Stimulated activated CD8-positive, alpha-beta memory T cell treated with anti-CD3 and anti-CD28 coated beads, Interleukin-2, amount 100 ng/mL, for 48 hours (primary cell): ENCODE data around the gene NUP88.

Experiments used
- DNase-seq, 2 donors: peaks; one replicate each; pipeline ENCODE4 v3.0.0-alpha.2; 2020; ENCODE audit warnings: low read depth in 2 of 2

Gene NUP88

DNA sequence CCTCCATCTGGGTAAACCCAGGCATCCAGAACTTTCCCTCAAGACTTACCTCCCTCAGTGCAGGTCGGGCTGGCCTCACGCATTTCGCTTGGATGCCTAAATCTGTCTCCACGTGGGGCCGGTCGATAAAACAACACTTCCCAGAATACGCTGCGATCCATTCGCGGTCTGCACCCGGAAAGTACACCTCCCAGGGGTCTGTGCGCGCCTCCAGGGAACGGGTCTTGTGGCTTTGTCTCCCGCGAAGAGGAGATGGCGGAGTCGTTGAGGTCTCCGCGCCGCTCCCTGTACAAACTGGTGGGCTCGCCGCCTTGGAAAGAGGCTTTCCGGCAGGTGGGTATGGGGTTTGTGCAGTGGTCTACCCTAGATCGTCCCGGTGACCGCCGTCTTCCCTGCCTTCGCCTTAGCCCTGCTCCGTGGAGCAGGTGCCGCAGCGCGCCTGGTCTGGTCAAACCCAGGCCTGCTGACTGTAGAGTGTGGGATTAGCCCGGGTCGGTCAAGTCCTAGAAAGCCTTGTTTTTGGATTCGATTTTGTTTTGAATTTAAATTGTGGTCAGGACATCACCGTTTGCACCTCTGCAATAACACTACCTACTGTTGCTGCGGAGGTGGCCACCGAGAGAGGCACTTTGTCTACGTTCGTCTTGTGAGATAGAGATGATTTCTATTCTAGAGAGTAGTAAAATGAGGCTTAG is 644 bp upstream of the NUP88 start, which contains the start of gene RPAIN:
Gene RPAIN (plus strand): TSS at position 224 of the 695 bp plus-strand sequence. CDS start 29 bp downstream, at position 253.
- peak; percentile 71 to 77 for DNase-seq

GRCh38 chr17:5418858-5419355 is 555 bp downstream of the NUP88 start:
- DNase-seq, result peak; percentile 14 to 36

GRCh38 chr17:5416901-5417300 is 2.6 kb downstream of the NUP88 start:
- no peak for DNase-seq

- no peak for DNase-seq
These were observed 5.8 kb downstream of the NUP88 start for GRCh38 chr17:5413682-5414081.

GRCh38 chr17:5410594-5411272 is 8.7 kb downstream of the NUP88 start:
- DNase-seq, result no peak

GRCh38 chr17:5408186-5408585 is 11.3 kb downstream of the NUP88 start:
- no peak for DNase-seq

- DNase-seq, result no peak
These were observed 14.1 kb downstream of the NUP88 start for GRCh38 chr17:5405400-5405799.

- DNase-seq, result no peak
These were observed 19.7 kb downstream of the NUP88 start for GRCh38 chr17:5399767-5400166.

GRCh38 chr17:5396612-5397011 is 22.9 kb downstream of the NUP88 start:
- DNase-seq, result no peak

DNA sequence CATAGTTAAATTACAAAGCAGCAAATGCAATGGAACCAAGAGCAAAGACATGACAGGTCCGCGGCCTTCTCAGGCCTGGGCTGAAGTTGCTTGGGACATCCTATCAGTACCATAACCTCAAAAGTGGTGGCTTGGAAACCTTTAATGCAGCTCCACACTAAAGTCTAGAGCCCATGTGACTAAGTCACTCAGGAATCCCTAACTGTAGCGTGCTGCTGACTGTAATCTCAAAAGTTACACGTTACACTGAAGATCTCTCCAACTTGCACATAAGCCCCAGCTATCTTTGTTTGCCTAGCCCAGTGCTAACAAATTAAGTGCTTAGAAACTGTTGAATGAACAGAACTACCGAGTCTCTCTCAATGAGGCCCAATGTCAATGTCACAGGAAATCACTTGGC is 27.8 kb downstream of the NUP88 start:
- DNase-seq, result no peak

- no peak for DNase-seq
These were observed 37.9 kb downstream of the NUP88 start for GRCh38 chr17:5381542-5381941.

DNA sequence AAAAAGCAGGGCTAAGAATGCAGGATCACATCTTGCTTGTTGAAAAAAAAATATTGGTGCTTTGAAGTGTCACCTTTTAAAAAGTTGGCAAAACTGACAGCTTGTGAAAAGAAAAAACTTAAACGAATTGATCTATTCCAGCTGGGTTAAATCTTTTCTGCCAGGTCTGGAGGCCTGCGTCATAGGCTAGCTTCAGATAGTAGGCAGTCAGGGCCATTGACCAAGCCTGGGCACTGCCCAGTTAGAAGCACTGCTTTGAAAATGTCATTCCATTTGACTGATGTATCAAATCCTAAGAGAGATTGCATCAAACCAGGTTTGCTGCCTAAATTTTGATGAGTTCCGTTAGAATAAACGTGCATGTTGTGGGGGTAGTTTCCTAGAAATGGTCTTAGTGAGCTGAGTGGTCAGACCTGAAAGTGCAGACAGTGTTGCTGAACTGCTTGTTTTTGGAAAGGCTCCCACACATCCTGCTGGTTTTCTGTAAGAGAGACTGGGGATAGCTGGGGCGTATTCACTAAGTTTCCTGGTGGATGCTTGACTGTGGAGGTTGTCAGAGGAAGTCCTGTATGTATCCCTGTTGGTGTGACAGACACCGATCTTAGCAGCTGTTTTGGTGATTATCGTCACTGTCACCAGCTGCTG is 38.8 kb downstream of the NUP88 start:
- no peak for DNase-seq

DNA sequence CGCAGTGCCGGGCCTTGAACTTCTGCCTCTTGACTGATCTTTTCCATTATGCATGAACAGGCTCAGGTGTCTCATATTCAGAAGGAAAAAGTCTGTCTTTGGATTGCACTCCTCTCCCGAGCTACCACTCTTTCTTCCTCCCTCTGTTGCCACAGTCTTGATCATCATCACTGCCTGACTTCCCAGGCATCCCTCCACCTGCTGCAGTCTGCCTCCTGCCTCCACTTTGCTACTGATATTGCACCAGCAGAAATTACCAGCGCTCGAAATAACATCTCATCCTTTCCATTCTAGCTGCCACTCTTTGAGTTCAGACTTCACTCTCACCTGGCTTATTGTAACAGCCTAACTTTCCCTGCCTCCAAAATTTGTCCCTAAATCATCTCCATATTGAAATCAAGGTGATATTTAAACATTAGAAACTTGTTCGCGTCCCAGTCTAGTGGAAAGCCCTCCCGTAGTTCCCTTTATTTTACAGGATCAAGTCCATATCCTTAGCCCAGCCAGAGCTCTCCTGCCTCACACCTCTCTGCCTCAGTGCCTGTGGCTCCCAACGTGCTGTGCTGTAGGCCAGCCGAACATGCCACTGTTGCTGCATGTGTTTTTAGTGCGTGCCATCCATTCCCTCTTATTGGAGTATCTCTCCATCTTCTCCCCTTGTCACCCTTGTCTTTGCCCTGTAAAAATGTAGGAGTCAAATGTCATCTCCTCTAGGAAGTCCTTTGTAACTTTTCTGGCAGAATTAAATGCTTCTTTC is 39.9 kb downstream of the NUP88 start:
- DNase-seq, result no peak

GRCh38 chr17:5378566-5379207 is 40.8 kb downstream of the NUP88 start:
- no peak for DNase-seq

GRCh38 chr17:5373112-5373511 is 46.4 kb downstream of the NUP88 start:
- DNase-seq, result no peak

- DNase-seq, result no peak
These were observed 49.1 kb downstream of the NUP88 start for GRCh38 chr17:5370411-5370810.

DNA sequence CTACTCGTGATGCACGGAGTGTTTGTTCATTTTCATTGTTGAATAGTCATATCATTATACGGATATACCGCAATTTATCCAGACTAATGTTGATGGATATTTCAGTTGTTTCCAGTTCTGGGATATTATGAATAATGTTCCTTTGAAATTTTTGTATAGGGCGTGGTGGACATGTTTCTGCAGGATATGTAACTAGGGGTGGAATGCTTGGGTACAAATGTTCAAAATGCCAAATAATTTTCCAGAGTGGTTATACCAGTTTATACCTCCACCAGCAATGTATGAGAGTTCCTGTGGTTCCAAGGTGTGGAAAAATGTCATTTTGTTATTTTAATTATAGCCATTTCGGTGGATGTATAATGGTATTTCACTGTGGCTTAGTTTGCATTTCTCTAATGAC is 53.6 kb downstream of the NUP88 start:
- DNase-seq, result no peak

DNA sequence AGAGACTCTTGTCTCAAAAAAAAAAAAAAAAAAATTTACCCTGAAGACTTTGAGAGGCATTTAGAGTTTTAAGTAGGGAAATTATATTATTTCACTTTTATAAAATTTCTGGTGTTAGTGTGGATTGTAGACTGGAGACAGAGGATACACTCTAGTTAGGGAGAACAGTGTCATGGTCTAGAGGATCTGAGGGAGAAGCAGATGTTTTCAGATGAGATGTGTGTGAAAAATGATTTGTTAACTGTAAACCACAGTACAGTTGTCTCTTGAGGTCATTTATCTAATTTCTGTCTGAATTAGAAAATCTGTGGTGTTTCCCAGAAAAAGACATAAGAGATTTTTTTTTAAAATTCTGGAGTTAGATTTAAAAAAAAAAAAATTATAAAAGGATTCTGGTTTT is 54.8 kb downstream of the NUP88 start:
- DNase-seq, result no peak

DNA sequence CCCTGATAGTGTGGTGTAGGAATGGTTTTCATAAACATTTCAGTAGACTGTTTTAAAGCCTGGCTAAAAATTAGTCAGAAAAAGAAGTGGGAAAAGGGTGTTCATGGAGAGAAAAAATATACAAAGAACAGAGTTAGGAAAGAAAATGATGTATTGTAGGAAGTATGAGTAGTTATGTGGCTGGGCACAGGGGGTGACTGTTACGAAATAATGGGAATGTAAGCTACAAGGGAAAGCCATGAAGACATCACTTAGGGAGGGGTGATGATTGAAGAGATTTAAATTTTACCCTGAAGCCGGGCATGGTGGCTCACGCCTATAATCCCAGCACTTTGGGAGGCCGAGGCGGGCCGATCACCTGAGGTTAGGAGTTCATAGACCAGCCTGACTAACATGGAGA is 55.3 kb downstream of the NUP88 start:
- DNase-seq, result no peak

DNA sequence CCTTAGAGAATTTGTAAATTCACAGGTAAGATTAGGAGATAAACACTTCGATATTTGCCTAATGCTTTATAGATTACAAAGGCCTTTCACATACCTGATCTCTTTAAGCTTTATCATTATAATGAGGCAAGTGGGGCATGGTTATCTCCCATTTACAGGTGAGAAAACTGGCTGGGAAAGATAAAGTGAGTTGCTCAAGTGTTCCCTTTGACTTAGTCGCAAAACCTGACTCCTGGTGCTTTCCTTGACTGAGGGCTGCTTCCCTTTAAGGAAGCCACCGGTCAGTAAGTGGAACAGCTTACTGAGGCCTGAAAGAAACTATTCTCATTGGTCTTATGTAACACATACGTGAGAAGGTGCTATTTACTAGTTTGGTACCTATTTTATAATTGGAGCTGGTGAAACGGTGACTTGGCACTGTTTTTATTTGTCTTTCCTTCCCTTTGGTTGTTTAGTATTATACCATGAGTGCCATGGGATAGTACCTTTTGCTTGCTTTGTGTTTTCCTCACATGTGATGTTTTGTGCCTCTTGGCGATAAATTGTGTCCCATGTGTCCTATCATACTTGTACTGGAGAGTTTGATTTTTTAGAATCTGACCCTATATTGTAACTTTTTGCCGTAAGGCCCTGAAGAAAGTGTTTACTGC is 57.2 kb downstream of the NUP88 start:
- no peak for DNase-seq

DNA sequence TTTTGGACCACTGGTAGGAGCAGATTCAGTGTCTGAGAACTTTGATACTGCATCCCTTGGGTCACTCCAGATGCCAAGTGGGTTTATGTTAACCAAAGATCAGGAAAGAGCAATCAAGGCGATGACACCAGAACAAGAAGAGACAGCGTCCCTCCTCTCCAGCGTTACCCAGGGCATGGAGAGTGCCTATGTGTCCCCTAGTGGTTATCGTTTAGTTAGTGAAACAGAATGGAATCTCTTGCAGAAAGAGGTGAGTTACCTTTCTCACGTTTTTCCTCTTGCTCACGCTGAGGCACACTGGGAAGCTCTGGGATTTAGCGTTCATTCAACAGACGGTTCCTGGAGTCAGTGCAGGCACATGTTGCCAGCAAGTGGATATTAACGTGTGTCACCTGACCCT is 58.0 kb downstream of the NUP88 start:
- DNase-seq, result no peak
